Large intestine (tissue), 3 donors: ENCODE results near the gene CDH13. TPM values are rescaled to one million over a fixed set of nuclear protein-coding genes. Genes with fewer than 3 reads are reported as not detected.

Source experiments
- DNase-seq, 2 donors: peaks; one replicate each; pipeline versions ENCODE4 v3.0.0 to v3.0.0-alpha.2; 2013
- H3K27ac ChIP-seq: one replicate; pipeline ENCODE4 v1.5.1; 2013; ENCODE audit warnings: low read length
- H3K27me3 ChIP-seq: 2 replicates; pipeline ENCODE4 v1.6.1; 2013; ENCODE audit warnings: low read length; ENCODE audit not compliant: control insufficient read depth, insufficient read depth
- H3K36me3 ChIP-seq: 2 replicates; pipeline ENCODE4 v1.6.1; 2013; ENCODE audit warnings: low read length; ENCODE audit not compliant: control insufficient read depth, insufficient read depth
- H3K4me1 ChIP-seq: one replicate; pipeline ENCODE4 v1.6.1; 2013; ENCODE audit warnings: low read length; ENCODE audit not compliant: control insufficient read depth, insufficient read depth
- H3K4me3 ChIP-seq: one replicate; pipeline ENCODE4 v1.5.1; 2013; ENCODE audit warnings: low read length
- H3K9me3 ChIP-seq: one replicate; pipeline ENCODE4 v1.6.1; 2013; ENCODE audit warnings: mild to moderate bottlenecking, low read depth, low read length, moderate library complexity; ENCODE audit not compliant: control insufficient read depth
- WGBS: methylation state at CpG from one replicate; pipeline ENCODE4 v1.1.5; 2013; ENCODE audit warnings: low lambda C conversion rate; ENCODE audit not compliant: insufficient coverage; 5-methylcytosine and 5-hydroxymethylcytosine counted together
- polyA plus RNA-seq: library from polyadenylated mRNA; unstranded; fragments of 120-200 nt; gene quantifications from one replicate; pipeline ENCODE4 v1.2.1, GENCODE V29; 2013

The CDH13 gene
- polyA plus RNA-seq, 1 donor: 17.1 TPM

DNA sequence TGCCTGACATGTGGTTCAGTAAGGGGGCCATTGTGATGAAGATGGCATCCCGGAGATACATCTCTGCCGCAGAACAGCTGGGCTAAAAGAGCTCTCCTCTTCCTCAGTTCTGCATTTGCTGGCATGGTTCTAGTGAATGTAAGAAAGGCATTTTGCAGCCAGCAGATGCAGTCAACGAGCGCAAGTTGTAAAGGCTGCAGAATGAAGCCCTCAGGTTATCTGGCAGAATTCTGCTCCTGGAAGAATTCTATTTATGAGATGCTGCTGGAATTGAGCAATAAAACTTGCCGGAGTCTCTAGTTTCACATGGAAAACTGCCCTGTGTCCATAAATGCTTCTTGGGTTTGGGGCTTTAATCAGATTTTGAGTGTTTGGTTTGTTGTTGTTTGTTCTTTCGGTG is 1004.2 kb downstream of the CDH13 start:
- Histone ChIP-seq H3K36me3 (no peaks in the 10 kb centered on the region), H3K4me1 (no peaks in the 10 kb centered on the region), H3K27ac (no peak overlapping the region), H3K4me3 (no peak overlapping the region), H3K27me3 (no peaks in the 10 kb centered on the region), H3K9me3 (no peaks in the 10 kb centered on the region)
- DNase-seq: no peak
- no CpG with 5 or more reads among the region's 6 CpGs for WGBS

DNA sequence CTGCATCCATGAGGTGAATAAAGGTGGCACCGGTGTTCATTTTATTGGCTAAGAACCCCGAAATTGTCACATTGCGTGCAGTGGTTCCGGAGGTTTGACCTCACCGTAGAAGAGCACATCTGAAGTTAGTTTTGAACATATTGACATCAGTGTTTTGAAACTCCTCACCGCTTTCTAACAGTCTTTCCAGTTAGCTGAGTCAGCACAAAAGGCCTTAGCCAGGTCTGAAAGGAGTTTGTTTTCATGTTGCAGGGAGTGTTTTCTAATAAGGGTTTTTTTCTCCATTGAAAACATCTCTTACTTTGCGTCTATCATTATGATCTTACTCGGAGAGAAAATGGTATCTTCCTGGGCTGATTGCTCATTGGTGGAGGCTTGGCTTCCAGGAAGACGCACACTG is 1006.5 kb downstream of the CDH13 start:
- no CpG with 5 or more reads among the region's 9 CpGs for WGBS
- DNase-seq: no peak
- no peaks in the 10 kb centered on the region for H3K9me3 ChIP-seq

DNA sequence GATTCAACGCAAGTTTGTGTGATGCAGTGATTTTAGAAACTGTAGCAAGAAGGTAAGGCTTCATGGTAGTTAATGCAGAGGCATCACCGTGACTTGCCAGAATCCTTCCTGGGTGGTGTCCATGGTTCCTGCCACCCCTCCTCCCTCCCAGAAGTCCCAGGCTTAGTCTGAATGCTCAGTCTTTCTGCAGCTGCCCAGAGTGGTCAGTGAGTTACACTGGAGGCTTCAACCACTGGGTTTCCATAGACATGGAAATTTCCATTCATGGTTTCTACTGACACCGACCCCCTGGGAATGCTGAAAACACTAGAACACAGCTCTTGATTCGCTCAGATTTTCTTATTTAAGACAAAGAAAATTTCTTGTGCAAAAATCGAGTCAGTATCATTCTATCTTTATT is 1021.6 kb downstream of the CDH13 start:
- 54% methylated on average over 2 of the region's 5 CpGs for whole genome bisulfite sequencing
- no peaks in the 10 kb centered on the region for H3K27me3 ChIP-seq
- DNase-seq: no peak
- no peaks in the 10 kb centered on the region for H3K36me3 ChIP-seq
- H3K4me3 ChIP-seq: no peak overlapping the region
- no peak overlapping the region for H3K27ac ChIP-seq
- H3K4me1 ChIP-seq: no peaks in the 10 kb centered on the region
- H3K9me3 ChIP-seq: no peaks in the 10 kb centered on the region

More for the DNA sequence above, 1006.5 kb downstream of the CDH13 start:
- Histone ChIP-seq H3K27me3 (no peaks in the 10 kb centered on the region), H3K4me3 (no peak overlapping the region), H3K4me1 (no peaks in the 10 kb centered on the region), H3K27ac (no peak overlapping the region), H3K36me3 (no peaks in the 10 kb centered on the region)

DNA sequence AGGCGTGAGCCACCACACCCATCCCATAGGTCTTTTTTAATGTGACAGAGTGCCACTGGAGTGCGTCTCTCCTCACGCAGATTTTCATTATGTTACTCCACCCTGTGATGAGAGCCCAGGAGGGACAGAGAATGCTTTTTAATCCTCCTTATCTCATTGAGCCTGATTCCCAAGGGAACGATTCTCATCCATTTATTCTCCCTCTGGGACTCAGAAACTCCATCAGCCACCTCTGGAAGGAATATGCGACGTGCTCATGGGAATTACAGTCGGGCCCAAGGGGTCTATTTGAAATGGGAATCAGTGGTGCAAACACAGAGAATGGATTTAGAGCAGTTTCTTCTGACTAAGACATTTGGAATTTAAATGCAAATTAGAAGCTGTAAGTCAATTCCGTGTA is 1025.1 kb downstream of the CDH13 start:
- no peaks in the 10 kb centered on the region for H3K4me1 ChIP-seq
- WGBS: no CpG with 5 or more reads among the region's 8 CpGs
- no peaks in the 10 kb centered on the region for H3K9me3 ChIP-seq
- H3K27ac ChIP-seq: no peak overlapping the region
- no peak overlapping the region for H3K4me3 ChIP-seq
- no peaks in the 10 kb centered on the region for H3K36me3 ChIP-seq
- no peak for DNase-seq
- H3K27me3 ChIP-seq: no peaks in the 10 kb centered on the region

DNA sequence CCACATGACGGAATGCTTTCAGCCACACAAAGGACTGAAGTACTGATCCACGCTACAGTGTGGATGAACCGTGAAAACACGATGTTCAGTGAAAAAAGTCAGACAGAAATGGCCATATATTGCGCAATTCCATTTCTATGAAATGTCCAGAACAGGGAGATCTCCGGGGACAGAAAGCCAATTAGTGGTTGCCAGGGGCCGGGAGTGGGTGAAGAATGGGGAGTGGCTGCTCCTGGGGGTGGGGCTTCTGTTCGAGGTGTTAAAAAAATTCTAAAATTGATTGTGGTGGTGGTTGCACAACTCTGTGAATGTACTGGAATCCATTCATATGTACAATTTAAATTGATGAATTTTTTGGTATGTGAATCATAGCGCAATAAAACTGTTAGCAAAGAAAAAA is 1026.2 kb downstream of the CDH13 start:
- DNase-seq: no peak
- Histone ChIP-seq H3K9me3 (no peaks in the 10 kb centered on the region), H3K4me1 (no peaks in the 10 kb centered on the region), H3K27me3 (no peaks in the 10 kb centered on the region), H3K36me3 (no peaks in the 10 kb centered on the region), H3K4me3 (no peak overlapping the region), H3K27ac (no peak overlapping the region)
- 100% methylated on average over 1 of the region's 9 CpGs for WGBS

DNA sequence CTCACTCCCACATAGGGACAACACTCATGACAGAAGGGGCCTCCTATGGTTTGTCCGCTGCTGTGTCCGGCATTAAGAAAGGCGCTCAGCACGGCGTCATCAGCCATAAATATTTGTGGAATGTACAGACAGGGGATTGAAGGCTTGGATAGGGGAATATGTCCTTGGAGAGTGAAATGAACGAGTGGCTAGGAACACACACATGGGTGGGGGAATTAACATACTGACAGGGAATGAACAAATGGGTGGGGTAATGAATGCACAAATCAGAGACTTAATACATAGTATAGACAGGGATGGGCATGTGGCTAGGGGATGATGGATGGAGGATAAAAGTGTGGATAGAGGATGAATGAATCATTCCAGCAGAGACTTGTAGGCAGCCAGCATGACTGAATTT is 1027.0 kb downstream of the CDH13 start:
- no peak overlapping the region for H3K27ac ChIP-seq
- no peak overlapping the region for H3K4me3 ChIP-seq
- 67% methylated on average over 1 of the region's 6 CpGs for WGBS
- DNase-seq: no peak
- H3K36me3 ChIP-seq: no peaks in the 10 kb centered on the region
- no peaks in the 10 kb centered on the region for H3K4me1 ChIP-seq
- H3K27me3 ChIP-seq: no peaks in the 10 kb centered on the region
- H3K9me3 ChIP-seq: no peaks in the 10 kb centered on the region

DNA sequence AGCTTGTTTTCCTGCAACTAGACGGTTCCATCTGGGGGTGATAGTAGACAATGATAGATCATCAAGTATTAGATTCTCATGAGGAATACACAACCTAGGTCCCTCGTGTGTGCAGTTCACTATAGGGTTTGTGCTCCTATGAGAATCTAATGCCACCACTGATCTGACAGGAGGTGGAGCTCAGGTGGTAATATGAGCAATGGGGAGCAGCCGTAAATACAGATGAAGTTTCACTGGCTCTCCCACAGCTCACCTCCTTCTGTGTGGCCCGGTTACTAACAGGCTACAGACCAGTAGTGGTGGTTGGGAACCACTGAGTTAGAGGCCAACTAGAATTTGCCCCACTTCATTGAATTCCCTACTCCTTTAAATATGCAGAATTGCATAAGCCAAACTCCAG is 1033.5 kb downstream of the CDH13 start:
- H3K9me3 ChIP-seq: no peaks in the 10 kb centered on the region
- no peak for DNase-seq
- no peak overlapping the region for H3K4me3 ChIP-seq
- H3K4me1 ChIP-seq: no peaks in the 10 kb centered on the region
- H3K36me3 ChIP-seq: no peaks in the 10 kb centered on the region
- no peak overlapping the region for H3K27ac ChIP-seq
- no peaks in the 10 kb centered on the region for H3K27me3 ChIP-seq
- no CpG with 5 or more reads among the region's 4 CpGs for WGBS

DNA sequence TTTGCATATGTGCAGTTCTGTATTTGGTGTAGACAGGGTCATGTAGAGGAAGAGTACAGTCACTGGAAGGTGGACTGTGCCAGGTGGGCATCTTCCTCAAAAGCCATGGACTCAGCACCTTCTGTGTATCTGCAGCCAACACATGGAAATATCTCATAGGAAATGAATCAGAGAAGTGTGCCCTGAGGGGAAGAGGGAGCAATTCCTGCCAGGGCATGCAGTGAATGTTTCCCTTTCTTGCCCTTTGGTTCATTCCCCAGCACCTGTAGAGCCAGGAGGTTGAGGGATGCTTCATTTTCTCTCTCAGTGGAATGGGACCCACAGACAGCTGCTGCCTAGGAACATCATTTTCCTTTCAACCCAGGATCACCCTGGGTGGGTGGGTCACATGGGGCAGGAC is 1034.9 kb downstream of the CDH13 start:
- H3K4me1 ChIP-seq: no peaks in the 10 kb centered on the region
- no peaks in the 10 kb centered on the region for H3K9me3 ChIP-seq
- H3K36me3 ChIP-seq: no peaks in the 10 kb centered on the region
- no peaks in the 10 kb centered on the region for H3K27me3 ChIP-seq
- no peak overlapping the region for H3K27ac ChIP-seq
- DNase-seq: no peak
- no peak overlapping the region for H3K4me3 ChIP-seq

DNA sequence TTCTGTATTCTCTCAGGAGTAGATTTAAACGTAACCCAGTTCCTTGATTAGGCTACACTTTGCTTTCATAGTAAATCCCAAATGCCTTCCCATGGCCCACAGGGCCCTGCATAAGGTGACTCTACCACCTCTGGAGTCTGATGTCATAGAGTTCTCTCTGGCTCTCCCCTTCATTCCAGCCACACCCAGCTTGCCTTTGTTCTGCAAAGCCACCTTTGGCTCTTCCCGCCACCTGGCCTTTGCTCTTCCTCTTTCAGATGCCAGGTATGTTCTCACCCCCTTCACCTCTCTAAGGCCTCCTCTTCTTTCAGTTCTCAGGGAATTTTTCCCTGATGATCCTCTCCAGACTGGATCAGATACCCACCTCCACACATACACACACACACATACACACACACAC is 1039.7 kb downstream of the CDH13 start:
- Histone ChIP-seq H3K4me1 (no peaks in the 10 kb centered on the region), H3K36me3 (no peaks in the 10 kb centered on the region), H3K4me3 (no peak overlapping the region), H3K27ac (no peak overlapping the region), H3K9me3 (no peaks in the 10 kb centered on the region), H3K27me3 (no peaks in the 10 kb centered on the region)
- peak in 1 of 2 donors; percentile 4 for DNase-seq
- 100% methylated on average over 1 of the region's 2 CpGs for WGBS

DNA sequence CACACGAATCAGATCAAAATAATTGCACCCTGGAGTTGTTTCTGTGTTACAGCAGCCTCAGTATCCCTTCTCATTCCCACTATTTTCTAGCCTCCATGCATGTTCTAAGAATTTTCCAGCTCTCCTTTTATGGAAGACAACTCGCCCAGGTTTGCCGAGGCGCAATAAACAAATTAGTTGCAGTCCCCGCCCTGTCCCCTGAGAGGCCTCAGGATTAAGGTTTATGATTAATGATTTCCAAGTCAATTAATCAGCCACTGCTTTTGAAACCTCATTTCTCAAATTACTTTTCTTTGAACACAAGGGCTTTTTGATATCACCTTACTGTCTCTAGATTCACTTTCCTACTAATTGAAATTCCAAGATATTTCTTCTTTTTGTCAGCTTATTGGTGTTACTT is 1042.7 kb downstream of the CDH13 start:
- Histone ChIP-seq H3K4me3 (no peak overlapping the region), H3K27ac (no peak overlapping the region), H3K9me3 (no peaks in the 10 kb centered on the region), H3K36me3 (no peaks in the 10 kb centered on the region), H3K27me3 (no peaks in the 10 kb centered on the region), H3K4me1 (no peaks in the 10 kb centered on the region)
- no peak for DNase-seq
- WGBS: no CpG with 5 or more reads among the region's 5 CpGs

DNA sequence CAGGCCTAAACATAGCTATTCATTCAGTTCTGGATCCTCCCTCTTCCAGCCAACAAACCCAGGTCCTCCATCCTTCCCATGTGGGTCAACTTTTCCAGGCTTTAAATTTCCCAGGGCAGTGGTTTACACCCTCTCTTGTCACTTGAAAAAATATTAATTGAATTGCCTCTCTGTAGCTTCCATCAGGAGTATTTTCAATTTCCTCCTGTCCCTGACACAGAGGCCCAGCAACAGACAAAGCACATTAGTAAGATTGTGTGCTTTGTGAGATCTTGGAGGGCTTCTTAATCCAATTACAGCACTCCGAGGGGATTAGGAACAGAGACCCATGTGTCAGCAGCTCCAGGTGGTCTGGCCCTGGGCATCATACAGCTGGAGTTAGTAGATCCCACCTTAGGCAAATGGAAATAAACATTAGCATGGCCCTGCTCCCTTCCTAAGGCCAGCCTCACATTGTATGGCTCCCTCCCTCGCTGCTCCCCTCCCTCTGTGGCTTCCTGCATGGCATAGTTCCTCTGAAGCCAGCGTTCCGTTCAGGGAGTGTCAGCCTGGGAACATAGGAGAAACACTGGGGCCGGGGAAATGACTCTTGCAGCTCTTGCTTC is 1048.3 kb downstream of the CDH13 start:
- DNase-seq: no peak
- Histone ChIP-seq H3K4me1 (no peaks in the 10 kb centered on the region), H3K4me3 (no peak overlapping the region), H3K27ac (no peak overlapping the region), H3K9me3 (no peaks in the 10 kb centered on the region), H3K36me3 (no peaks in the 10 kb centered on the region), H3K27me3 (no peaks in the 10 kb centered on the region)
- no CpG with 5 or more reads among the region's 5 CpGs for WGBS
